Measurements from ENCODE around the gene SLC6A3.
A peak's percentile ranks its signal among the peaks of the same experiment; 100 is the strongest.

The SLC6A3 gene

GRCh38 chr5:1345876-1346626, 99.2 kb downstream of the SLC6A3 start:
- TF ChIP-seq ZNF274 (IDR thresholded peaks at IDR 0.05; ENCODE audit: low read depth, low read length) = no peak
- H3K4me3 ChIP-seq (ENCODE audit: low read length) = peak overlapping the region; percentile 99

GRCh38 chr5:1344975-1345838, 100.0 kb downstream of the SLC6A3 start, which contains the start of gene CLPTM1L:
Gene CLPTM1L, minus strand, starts transcription at chr5:1345099. Its CDS starts 258 bp downstream, at chr5:1344841.
- no peak for TF ChIP-seq ZNF274 (IDR thresholded peaks at IDR 0.05; ENCODE audit: low read depth, low read length)
- H3K4me3 ChIP-seq (ENCODE audit: low read length) = peak within 1 kb of the TSS; percentile 99

DNA sequence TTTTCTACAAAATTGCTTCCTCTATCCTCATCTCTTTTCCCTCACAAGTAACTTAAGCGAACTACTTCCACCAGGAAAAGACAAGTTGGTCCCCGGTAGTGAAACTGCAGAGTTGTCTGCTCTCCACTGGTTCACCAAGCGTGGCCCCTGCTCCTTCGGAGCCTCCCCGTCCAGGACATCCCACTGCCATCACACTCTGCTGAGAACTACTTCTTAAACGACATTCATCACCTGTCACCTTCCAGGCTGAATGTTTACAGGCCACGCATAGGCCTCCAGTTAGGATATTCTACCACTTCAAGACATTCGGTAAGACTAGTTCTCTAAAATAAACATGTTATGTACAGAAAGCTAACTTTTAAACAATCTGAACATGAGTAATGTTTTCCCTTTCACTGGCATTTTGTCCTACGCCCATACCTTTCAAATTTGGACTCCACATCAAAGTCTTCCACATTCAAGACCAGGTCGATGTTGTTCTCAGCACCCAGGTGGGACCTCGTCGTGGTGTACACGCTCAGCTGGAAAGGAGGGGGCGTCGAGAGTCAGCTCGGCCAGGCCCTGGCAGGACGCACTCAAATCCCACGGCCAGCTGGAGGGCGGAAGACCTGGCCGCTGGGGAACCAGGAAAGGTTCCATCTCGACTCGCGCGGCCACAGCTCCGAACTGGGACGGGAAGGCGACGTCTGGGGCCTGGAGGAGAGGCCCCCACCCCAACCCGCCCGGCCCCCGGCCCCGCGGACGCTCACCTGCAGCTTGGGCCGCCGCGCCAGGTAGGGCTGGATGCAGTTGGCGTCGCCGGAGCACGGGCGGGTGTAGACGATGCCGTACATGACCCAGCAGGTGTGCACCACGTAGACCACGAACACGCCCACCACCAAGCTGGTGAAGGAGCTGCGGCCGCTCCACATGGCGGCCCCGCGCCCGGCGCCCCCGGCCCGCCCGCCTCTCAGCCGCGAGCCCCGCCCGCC, 101.0 kb downstream of the SLC6A3 start:
- no peak for TF ChIP-seq ZNF274 (IDR thresholded peaks at IDR 0.05; ENCODE audit: low read depth, low read length)
- H3K4me3 ChIP-seq (ENCODE audit: low read length) = peak overlapping the region; percentile 80

DNA sequence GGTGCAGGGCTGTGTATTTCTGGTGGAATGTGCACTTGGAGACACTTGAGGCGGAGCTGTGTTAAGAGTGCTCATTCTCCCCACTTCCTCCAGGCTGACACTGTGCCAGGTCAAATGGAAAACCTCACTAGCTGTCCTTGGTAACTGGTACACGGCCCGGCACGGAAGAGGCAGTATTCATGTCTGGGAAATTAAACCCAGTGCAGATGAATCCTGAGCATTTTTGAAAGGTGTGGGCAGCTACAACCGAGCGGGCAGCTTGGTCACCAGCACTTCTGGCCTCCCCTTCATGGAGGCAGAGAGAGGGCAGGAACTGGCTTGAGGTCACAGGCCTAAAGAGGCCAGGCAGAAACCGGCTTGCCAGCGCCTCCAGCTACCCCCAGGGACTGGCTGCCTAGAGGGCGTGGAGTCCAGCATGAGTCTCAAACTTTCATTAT, 101.9 kb downstream of the SLC6A3 start:
- no peak overlapping the region for H3K4me3 ChIP-seq (ENCODE audit: low read length)
- TF ChIP-seq ZNF274 (IDR thresholded peaks at IDR 0.05; ENCODE audit: low read depth, low read length) = no peak
